ENCODE results near the gene OR10H4.

Gene OR10H4

DNA sequence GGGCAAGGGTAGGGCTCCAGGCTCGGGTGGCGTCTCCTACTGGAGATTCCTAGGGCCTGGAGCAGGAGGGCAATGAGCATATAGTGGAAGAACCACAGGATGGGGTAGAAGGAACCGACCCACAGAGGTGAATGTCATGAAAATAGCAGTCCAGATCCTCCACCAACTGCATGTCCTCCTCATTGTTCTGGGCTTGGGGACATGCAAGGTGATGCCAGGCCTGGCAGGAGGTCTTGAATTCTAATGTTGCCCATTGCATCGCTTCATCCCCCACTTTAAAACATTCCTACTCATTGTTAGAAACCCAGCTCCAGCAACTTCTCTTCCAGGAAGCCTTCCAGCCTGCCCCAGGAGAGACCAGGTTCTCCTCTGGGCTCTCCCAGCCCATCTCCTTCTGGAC, 49.4 kb downstream of the OR10H4 start:
- DNase-seq (ENCODE audit: extremely low spot score), result no peak
- CTCF ChIA-PET, result no interaction called here
- POLR2A ChIA-PET, result no interaction called here
- TF ChIP-seq SUZ12 (IDR thresholded peaks at IDR 0.05) (no peak), FOXA1 (IDR thresholded peaks at IDR 0.05) (no peak), ZNF384 (IDR thresholded peaks at IDR 0.05) (no peak), SP1 (IDR thresholded peaks at IDR 0.05) (no peak), NFRKB (IDR thresholded peaks at IDR 0.05) (no peak), PKNOX1 (IDR thresholded peaks at IDR 0.05) (no peak), HDGF (IDR thresholded peaks at IDR 0.05; ENCODE audit: borderline replicate concordance) (no peak), L3MBTL2 (conservative IDR thresholded peaks at IDR 0.05) (no peak), FOXK2 (IDR thresholded peaks at IDR 0.05) (no peak), CTBP1 (IDR thresholded peaks at IDR 0.05; ENCODE audit: borderline replicate concordance) (no peak), LEF1 (IDR thresholded peaks at IDR 0.05; ENCODE audit: borderline replicate concordance) (no peak), BHLHE40 (IDR thresholded peaks at IDR 0.05; ENCODE audit: borderline replicate concordance) (no peak), ARNT (IDR thresholded peaks at IDR 0.05) (no peak), TARDBP (IDR thresholded peaks at IDR 0.05) (no peak), ELF4 (IDR thresholded peaks at IDR 0.05) (no peak)

All from HEK293T (cell line).